DMS153 (cell line): Measurements from ENCODE around the gene COASY.
"Not testable (repeated sequence)": the region's sequence is repeated elsewhere in the genome, so short reads cannot be mapped to it uniquely, and the experiment has no call there.

Source experiments
- DNase-seq: peaks from one replicate; lab custom pipeline; 2025; lab: John Stamatoyannopoulos, UW

Gene COASY

DNA sequence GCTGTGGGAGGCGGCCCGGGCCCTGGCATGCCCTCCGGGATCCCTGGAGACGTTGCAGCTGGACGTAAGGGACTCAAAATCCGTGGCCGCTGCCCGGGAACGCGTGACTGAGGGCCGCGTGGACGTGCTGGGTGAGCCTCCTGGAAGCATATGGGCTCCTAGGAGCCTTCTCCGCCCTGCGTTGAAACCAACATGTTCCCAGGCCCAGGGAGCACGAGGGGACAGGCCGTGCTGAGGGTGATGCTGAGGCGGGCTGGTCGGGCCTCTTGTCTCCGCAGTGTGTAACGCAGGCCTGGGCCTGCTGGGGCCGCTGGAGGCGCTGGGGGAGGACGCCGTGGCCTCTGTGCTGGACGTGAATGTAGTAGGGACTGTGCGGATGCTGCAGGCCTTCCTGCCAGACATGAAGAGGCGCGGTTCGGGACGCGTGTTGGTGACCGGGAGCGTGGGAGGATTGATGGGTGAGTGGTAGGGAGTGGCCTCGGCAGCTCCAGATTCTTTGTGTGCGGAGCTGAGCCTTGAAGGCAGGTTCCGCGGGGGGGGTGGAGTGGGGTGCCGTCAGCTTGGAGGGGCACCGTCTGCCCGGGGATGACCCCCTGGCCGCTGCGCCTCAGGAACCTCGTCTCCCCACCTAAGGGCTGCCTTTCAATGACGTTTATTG lies 8.7 kb upstream of the COASY start:
- DNase-seq, result peak; percentile 28

- DNase-seq, result no peak
These were observed 8.1 kb upstream of the COASY start for GRCh38 chr17:42553866-42554249.

- DNase-seq, result peak; percentile 68
These were observed 7.5 kb upstream of the COASY start for GRCh38 chr17:42554250-42555121.

- DNase-seq, result no peak
These were observed 6.8 kb upstream of the COASY start for GRCh38 chr17:42555122-42555622.

GRCh38 chr17:42555961-42556617 lies 5.9 kb upstream of the COASY start:
- not testable (repeated sequence) for DNase-seq

DNA sequence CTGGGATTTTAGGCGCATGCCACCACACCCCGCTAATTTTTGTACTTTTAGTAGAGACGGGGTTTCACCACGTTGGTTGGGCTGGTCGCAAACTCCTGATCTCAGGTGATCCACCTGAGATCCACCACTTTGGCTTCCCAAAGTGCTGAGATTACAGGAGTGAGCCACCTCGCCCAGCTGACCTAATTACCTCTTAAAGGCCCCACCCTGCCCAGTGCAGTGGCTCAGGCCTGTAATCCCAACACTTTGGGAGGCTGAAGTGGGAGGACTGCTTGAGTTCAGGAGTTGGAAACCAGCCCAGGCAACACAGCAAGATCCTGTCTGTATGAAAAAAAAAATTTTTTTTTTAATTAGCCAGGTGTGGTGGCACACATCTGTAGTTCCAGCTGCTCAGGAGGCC lies 2.9 kb upstream of the COASY start:
- DNase-seq, result no peak

DNA sequence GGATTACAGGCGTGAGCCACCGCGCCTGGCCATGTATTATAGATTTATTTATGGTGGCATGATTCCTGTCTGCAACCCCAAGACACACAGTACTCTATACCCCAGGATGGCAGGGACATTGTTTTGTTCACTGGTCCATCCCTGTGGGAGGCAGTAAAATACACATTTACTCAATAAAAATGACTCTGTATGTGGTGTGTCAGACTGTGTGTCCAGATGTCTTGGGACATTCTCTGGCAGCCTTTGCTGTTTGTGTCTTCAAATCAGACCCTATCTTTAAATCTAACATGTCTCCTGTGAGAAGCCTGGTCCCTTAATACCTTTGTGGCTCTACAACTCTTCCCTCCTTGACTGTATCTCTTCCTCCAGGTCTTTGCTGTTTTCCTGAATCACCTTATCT lies 1.7 kb upstream of the COASY start:
- no peak for DNase-seq

- DNase-seq, result no peak
These were observed 617 bp downstream of the COASY start for GRCh38 chr17:42562388-42563142.

- DNase-seq, result no peak
These were observed 1.2 kb downstream of the COASY start for GRCh38 chr17:42563143-42563509.

- no peak for DNase-seq
These were observed 1.6 kb downstream of the COASY start for GRCh38 chr17:42563543-42563942.

- DNase-seq, result no peak
These were observed 2.0 kb downstream of the COASY start for GRCh38 chr17:42563950-42564349.

GRCh38 chr17:42564815-42565522 lies 3.0 kb downstream of the COASY start:
- DNase-seq, result no peak

- no peak for DNase-seq
These were observed 3.7 kb downstream of the COASY start for GRCh38 chr17:42565523-42566214.

- no peak for DNase-seq
These were observed 4.4 kb downstream of the COASY start for GRCh38 chr17:42566215-42566882.

- peak; percentile 72 for DNase-seq
These were observed 5.1 kb downstream of the COASY start, which contains the start of gene MLX for GRCh38 chr17:42566883-42567573. Gene MLX (plus strand): TSS chr17:42567100. CDS start chr17:42567125, 25 bp downstream.

- no peak for DNase-seq
These were observed 6.6 kb downstream of the COASY start for GRCh38 chr17:42568341-42569111.

DNA sequence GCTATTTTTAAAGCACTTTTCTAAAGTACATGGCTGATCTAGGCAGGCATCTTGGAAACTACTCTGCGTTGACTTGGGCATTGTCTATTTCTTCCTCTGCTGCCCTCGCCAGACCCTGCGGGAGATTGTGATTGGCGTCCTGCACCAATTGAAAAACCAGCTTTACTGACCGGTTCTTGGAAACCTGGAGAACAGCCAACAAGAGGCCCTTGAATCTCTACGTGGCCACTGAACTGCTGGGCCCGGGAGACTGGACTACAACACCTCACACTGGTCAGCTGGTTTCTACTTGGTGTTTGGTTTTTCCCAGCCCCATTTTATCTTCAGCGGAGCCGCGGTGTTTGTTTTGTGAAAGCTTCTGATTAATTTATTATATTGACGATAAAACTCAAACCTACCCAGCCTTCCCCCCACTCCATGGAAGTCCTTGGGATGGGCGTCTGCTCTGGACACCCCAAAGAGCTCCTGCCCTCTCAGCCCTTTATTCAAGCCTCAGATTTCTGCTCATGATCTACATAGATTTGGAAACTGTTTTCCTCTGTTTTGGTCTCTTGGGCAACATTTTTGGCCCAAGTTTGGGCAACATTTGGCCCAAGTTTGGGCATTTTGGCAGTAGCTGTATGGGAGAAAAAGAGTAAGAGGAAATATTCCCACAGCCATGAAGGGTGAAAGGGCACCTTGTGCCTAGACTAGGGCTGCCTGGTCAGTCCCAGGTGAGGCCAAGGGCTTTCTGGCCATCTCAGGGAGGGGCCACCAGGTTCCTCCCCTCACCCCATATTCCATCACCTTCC lies 9.7 kb downstream of the COASY start:
- no peak for DNase-seq

- DNase-seq, result no peak
These were observed 11.1 kb downstream of the COASY start for GRCh38 chr17:42573095-42573494.
